ENCODE measurements around the gene SLC25A22.

The SLC25A22 gene

GRCh38 chr11:792535-792821 lies 5.6 kb downstream of the SLC25A22 start:
- TF ChIP-seq POLR2A (IDR thresholded peaks at IDR 0.05; ENCODE audit: extremely low read depth, insufficient read length): no peak
- TF ChIP-seq, protein P1, sequence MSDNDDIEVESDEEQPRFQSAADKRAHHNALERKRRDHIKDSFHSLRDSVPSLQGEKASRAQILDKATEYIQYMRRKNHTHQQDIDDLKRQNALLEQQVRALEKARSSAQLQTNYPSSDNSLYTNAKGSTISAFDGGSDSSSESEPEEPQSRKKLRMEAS (IDR thresholded peaks at IDR 0.05; ENCODE audit: low read depth, low read length): no peak
- TF ChIP-seq, protein P2, sequence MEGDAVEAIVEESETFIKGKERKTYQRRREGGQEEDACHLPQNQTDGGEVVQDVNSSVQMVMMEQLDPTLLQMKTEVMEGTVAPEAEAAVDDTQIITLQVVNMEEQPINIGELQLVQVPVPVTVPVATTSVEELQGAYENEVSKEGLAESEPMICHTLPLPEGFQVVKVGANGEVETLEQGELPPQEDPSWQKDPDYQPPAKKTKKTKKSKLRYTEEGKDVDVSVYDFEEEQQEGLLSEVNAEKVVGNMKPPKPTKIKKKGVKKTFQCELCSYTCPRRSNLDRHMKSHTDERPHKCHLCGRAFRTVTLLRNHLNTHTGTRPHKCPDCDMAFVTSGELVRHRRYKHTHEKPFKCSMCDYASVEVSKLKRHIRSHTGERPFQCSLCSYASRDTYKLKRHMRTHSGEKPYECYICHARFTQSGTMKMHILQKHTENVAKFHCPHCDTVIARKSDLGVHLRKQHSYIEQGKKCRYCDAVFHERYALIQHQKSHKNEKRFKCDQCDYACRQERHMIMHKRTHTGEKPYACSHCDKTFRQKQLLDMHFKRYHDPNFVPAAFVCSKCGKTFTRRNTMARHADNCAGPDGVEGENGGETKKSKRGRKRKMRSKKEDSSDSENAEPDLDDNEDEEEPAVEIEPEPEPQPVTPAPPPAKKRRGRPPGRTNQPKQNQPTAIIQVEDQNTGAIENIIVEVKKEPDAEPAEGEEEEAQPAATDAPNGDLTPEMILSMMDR (IDR thresholded peaks at IDR 0.05; ENCODE audit: low read depth, low read length): no peak
- TF ChIP-seq MYC (IDR thresholded peaks at IDR 0.05; ENCODE audit: low read depth, low read length): no peak
- H3K4me3 ChIP-seq (ENCODE audit: low read depth, low read length): no peak overlapping the region
- no peak for DNase-seq (ENCODE audit: low read depth)

- TF ChIP-seq, protein P1 (IDR thresholded peaks at IDR 0.05; ENCODE audit: low read depth, low read length): no peak
- TF ChIP-seq POLR2A (IDR thresholded peaks at IDR 0.05; ENCODE audit: extremely low read depth, insufficient read length): no peak
- TF ChIP-seq MYC (IDR thresholded peaks at IDR 0.05; ENCODE audit: low read depth, low read length): no peak
- TF ChIP-seq, protein P2 (IDR thresholded peaks at IDR 0.05; ENCODE audit: low read depth, low read length): no peak
- no peak overlapping the region for H3K4me3 ChIP-seq (ENCODE audit: low read depth, low read length)
- no peak for DNase-seq (ENCODE audit: low read depth)
Observed at GRCh38 chr11:791658-792534, 6.2 kb downstream of the SLC25A22 start.

DNA sequence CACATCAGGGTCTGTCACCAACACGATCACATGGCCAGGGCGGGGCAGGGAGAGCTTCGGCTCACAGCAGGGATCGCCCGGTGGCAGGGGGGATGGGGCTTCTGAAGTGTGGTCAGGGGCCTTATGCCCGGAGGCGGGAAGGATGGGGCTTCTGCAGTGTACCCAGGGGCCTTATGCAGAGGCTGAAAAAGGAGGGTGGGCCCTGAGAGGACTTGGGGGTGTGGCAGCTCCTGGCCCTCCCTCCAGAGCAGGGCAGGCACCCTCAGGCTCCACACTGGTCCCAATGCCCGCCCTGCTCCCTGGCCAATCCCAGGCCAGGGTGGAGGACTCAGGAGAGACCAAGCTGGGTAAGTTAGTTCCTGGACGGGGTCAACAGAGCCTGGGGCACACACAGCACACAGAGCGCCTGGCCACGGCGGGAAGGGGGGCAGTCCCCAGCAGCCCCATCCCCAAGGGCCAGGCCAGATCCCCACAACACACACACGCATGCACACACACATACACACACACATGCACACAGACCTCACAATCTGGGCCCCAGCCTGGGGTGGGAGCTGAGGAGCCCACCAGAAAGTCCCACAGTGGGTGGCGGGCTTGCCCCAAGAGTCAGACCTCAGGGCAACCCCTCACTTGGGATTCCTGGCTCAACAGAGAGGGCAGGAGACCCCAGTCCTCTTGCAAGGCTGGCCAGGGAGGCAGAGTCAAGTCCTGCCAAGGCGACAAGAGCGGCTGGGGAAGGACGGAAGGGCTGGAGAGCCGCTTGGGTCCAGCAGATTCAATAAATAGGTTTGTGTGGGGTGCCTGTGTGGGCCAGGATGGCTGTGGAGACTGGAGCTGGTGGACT lies 7.1 kb downstream of the SLC25A22 start:
- TF ChIP-seq, protein P1 (IDR thresholded peaks at IDR 0.05; ENCODE audit: low read depth, low read length): no peak
- TF ChIP-seq MYC (IDR thresholded peaks at IDR 0.05; ENCODE audit: low read depth, low read length) (no peak), POLR2A (IDR thresholded peaks at IDR 0.05; ENCODE audit: extremely low read depth, insufficient read length) (no peak)
- TF ChIP-seq, protein P2 (IDR thresholded peaks at IDR 0.05; ENCODE audit: low read depth, low read length): no peak

DNA sequence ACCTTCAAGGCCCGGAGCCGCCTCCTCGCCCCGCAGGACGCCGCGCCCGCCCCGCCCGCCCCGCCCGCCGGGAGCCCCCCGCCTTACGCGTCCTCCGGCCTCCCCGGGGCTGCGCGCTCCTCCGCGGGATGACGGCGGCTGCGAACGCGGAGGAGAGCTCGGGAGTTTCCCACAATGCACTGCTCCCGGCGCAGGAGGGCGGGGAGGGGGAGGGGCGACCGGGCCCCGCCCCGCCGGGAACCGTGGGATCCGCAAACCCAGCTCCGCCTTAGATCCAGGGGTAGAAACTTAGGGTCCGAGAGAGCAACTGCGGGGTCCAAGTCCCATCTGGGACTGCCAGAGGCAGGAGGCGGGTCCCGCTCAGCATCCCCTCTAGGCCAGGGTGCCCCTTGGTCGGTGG lies 8.1 kb downstream of the SLC25A22 start, which contains the start of gene CEND1:
TSS of gene CEND1 (minus strand) at position 148 of the 400 bp plus-strand sequence. CDS start 1,514 bp downstream, outside the sequence.
- no peak within 1 kb of the TSS for H3K4me3 ChIP-seq (ENCODE audit: low read depth, low read length)
- TF ChIP-seq MYC (IDR thresholded peaks at IDR 0.05; ENCODE audit: low read depth, low read length): no peak
- TF ChIP-seq, protein P2 (IDR thresholded peaks at IDR 0.05; ENCODE audit: low read depth, low read length): no peak
- no peak for TF ChIP-seq POLR2A (IDR thresholded peaks at IDR 0.05; ENCODE audit: extremely low read depth, insufficient read length)
- TF ChIP-seq, protein P1 (IDR thresholded peaks at IDR 0.05; ENCODE audit: low read depth, low read length): no peak
- DNase-seq (ENCODE audit: low read depth): no peak

More for the DNA sequence above, 7.1 kb downstream of the SLC25A22 start:
- no peak overlapping the region for H3K4me3 ChIP-seq (ENCODE audit: low read depth, low read length)
- no peak for DNase-seq (ENCODE audit: low read depth)

GRCh38 chr11:788953-789940 lies 8.8 kb downstream of the SLC25A22 start:
- DNase-seq (ENCODE audit: low read depth): no peak
- no peak overlapping the region for H3K4me3 ChIP-seq (ENCODE audit: low read depth, low read length)
- TF ChIP-seq, protein P1 (IDR thresholded peaks at IDR 0.05; ENCODE audit: low read depth, low read length): no peak
- TF ChIP-seq MYC (IDR thresholded peaks at IDR 0.05; ENCODE audit: low read depth, low read length) (no peak), POLR2A (IDR thresholded peaks at IDR 0.05; ENCODE audit: extremely low read depth, insufficient read length) (no peak)
- TF ChIP-seq, protein P2 (IDR thresholded peaks at IDR 0.05; ENCODE audit: low read depth, low read length): no peak
